GM12878 (cell line): Measurements from ENCODE around the gene EXOC4. TPM values are rescaled to one million over a fixed set of nuclear protein-coding genes. Genes with fewer than 3 reads are reported as not detected.
A peak's percentile ranks its signal among the peaks of the same experiment; 100 is the strongest.

Source experiments
- ATAC-seq: fragments of 200-7000 bp; cut with Tn5 transposase; 3 replicates; pipeline ENCODE4 v1.9.1; 2020; ENCODE audit warnings: mild to moderate bottlenecking, moderate library complexity
- BruUV-seq: library from RNA; stranded (reverse); fragments of 400-500 nt; replicated peaks from 2 replicates; lab custom pipeline; 2021; lab: Mats Ljungman, UMichigan
- CTCF ChIA-PET: fragments of 300-600 bp; sonication (Branson Sonifier 250); formaldehyde crosslinking; extraction: SDS; loops from one replicate; lab custom pipeline; 2021; ENCODE audit warnings: inconsistent platforms; lab: Yijun Ruan, JAX
- POLR2A ChIA-PET: fragments of 350-600 bp; formaldehyde crosslinking; extraction: SDS; loops from one replicate; lab custom pipeline; 2021; ENCODE audit warnings: inconsistent platforms; lab: Charles Lee
- RAD21 ChIA-PET: fragments of 300-600 bp; sonication (Branson Sonifier 250); formaldehyde crosslinking; loops from one replicate; lab custom pipeline; 2023; ENCODE audit warnings: antibody characterized with exemption; ENCODE audit not compliant: unreplicated experiment; lab: Charles Lee
- SMC1A ChIA-PET: fragments of 300-600 bp; sonication (Branson Sonifier 250); formaldehyde crosslinking; loops from one replicate; lab custom pipeline; 2023; ENCODE audit not compliant: unreplicated experiment, uncharacterized antibody; lab: Charles Lee
- DNase-seq: peaks from one replicate; pipeline ENCODE4 v3.0.0-alpha.2; 2011; ENCODE audit warnings: low read depth, low spot score
- FAIRE-seq: peaks from 3 replicates; lab custom pipeline; 2011; peaks lifted over from hg19 to GRCh38; lab: Jason Lieb, UNC
- H2AFZ ChIP-seq: 2 replicates; pipeline ENCODE4 v1.6.0; 2011; ENCODE audit warnings: low read depth, low read length, control low read depth; ENCODE audit not compliant: control insufficient read depth
- H3K27ac ChIP-seq: 2 replicates; pipeline ENCODE4 v1.5.1; 2011; ENCODE audit warnings: control low read depth; ENCODE audit not compliant: control insufficient read depth, insufficient read depth
- H3K27me3 ChIP-seq, 2 experiments: replicated peaks in 1 of 2; 2 replicates each; pipeline versions ENCODE4 v1.6.0 to v1.6.1; 2011; ENCODE audit warnings: low read length in 1 of 2; ENCODE audit not compliant: control insufficient read depth in 2 of 2, insufficient read depth in 2 of 2
- H3K36me3 ChIP-seq, 2 experiments: 2 replicates each; pipeline ENCODE4 v1.5.1; 2011; ENCODE audit warnings: low read length in 1 of 2; ENCODE audit not compliant: control insufficient read depth in 2 of 2, insufficient read depth in 2 of 2
- H3K4me1 ChIP-seq: 2 replicates; pipeline ENCODE4 v1.6.1; 2011; ENCODE audit warnings: mild to moderate bottlenecking, low read length, moderate library complexity, mixed read lengths; ENCODE audit not compliant: control insufficient read depth, insufficient read depth
- H3K4me2 ChIP-seq: 2 replicates; pipeline ENCODE4 v1.6.0; 2011; ENCODE audit warnings: control low read depth; ENCODE audit not compliant: control insufficient read depth, insufficient read depth
- H3K4me3 ChIP-seq: fragments of 200-600 bp; sonication (generic); 2 replicates; pipeline ENCODE4 v1.5.1; 2016
- H3K79me2 ChIP-seq: 2 replicates; pipeline ENCODE4 v1.6.0; 2011; ENCODE audit warnings: low read length; ENCODE audit not compliant: control insufficient read depth, insufficient read depth
- H3K9ac ChIP-seq: 2 replicates; pipeline ENCODE4 v1.8.0; 2011; ENCODE audit warnings: low read length, control low read depth, mixed read lengths; ENCODE audit not compliant: control insufficient read depth, insufficient read depth
- H3K9me3 ChIP-seq: replicated peaks from 3 replicates; pipeline ENCODE4 v1.5.1; 2011; ENCODE audit warnings: mild to moderate bottlenecking, low read length; ENCODE audit not compliant: control insufficient read depth, insufficient read depth
- H4K20me1 ChIP-seq: 2 replicates; pipeline ENCODE4 v1.6.0; 2011; ENCODE audit not compliant: control insufficient read depth, insufficient read depth
- CHD2 ChIP-seq: IDR thresholded peaks from 2 replicates; pipeline ENCODE4 v1.6.1; 2011; ENCODE audit warnings: low read depth, low read length, improper control_type of control experiment, borderline replicate concordance
- IRF5 ChIP-seq: fragments of 450-650 bp; IDR thresholded peaks from 2 replicates; pipeline ENCODE4 v1.6.1; 2017; ENCODE audit warnings: borderline replicate concordance
- LARP7 ChIP-seq: fragments of 450-650 bp; IDR thresholded peaks from 2 replicates; pipeline ENCODE4 v1.6.1; 2017; ENCODE audit warnings: mild to moderate bottlenecking
- PML ChIP-seq: IDR thresholded peaks from 2 replicates; pipeline ENCODE4 v1.6.1; 2012; ENCODE audit warnings: low read length, inconsistent platforms
- POLR2AphosphoS5 ChIP-seq: IDR thresholded peaks from 2 replicates; pipeline ENCODE4 v1.6.1; 2011; ENCODE audit warnings: mild to moderate bottlenecking, low read length, inconsistent platforms
- WRNIP1 ChIP-seq: IDR thresholded peaks from 2 replicates; pipeline ENCODE4 v1.6.1; 2011; ENCODE audit warnings: low read depth, low read length, improper control_type of control experiment, borderline replicate concordance
- ZNF622 ChIP-seq: fragments of 450-650 bp; IDR thresholded peaks from 2 replicates; pipeline ENCODE4 v1.6.1; 2017; ENCODE audit warnings: mild to moderate bottlenecking, inconsistent platforms
- WGBS: methylation state at CpG from one replicate; pipeline ENCODE4 v1.1.6; 2016; ENCODE audit warnings: low lambda C conversion rate; ENCODE audit not compliant: insufficient replicate concordance, insufficient coverage; ENCODE audit errors: missing lambda C conversion rate; 5-methylcytosine and 5-hydroxymethylcytosine counted together
- in situ Hi-C: fragments of 300-500 bp; cut with MboI; formaldehyde crosslinking; loops from 9 replicates; pipeline ENCODE4 v1.14.3; 2018; ENCODE audit warnings: mixed read lengths
- intact Hi-C: fragments of 100-400 bp; cut with micrococcal nuclease; formaldehyde crosslinking; loops from one replicate; pipeline ENCODE4 v1.14.2; 2022; ENCODE audit not compliant: unreplicated experiment
- polyA plus RNA-seq, 11 experiments: library from polyadenylated mRNA; depleted of rRNA in 4 of 11; unstranded in 6 of 11; stranded (reverse) in 5 of 11; fragments of >200 nt; fragmentation: Nextera tagmentation in 4 of 11; fragmentation: Illumina TruSeq in 1 of 11; extraction: Ambion mirVana in 4 of 11; extraction: Trizol in 1 of 11; gene quantifications; 1 replicate in 1 of 11; 2 replicates in 10 of 11; pipeline versions ENCODE4 v1.2.1 to v1.2.3, GENCODE V29; 2011 to 2016; ENCODE audit warnings: inconsistent platforms in 2 of 11, missing spikeins in 2 of 11, low read depth in 1 of 11
- total RNA-seq, 4 experiments: library from RNA; depleted of rRNA in 3 of 4; stranded (reverse); fragments of >200 nt in 3 of 4; fragmentation: Illumina TruSeq in 1 of 4; extraction: Trizol in 1 of 4; gene quantifications; 2 replicates each; pipeline versions ENCODE4 v1.2.1 to v1.2.3, GENCODE V29; 2013 to 2021
- TF ChIP-seq, protein P1 (sequence below): IDR thresholded peaks from 2 replicates; pipeline ENCODE4 v1.6.1; 2012; ENCODE audit warnings: improper control_type of control experiment, low read depth, low read length; ENCODE audit not compliant: insufficient replicate concordance
- TF ChIP-seq, protein P2 (sequence below): IDR thresholded peaks from 2 replicates; pipeline ENCODE4 v1.6.1; 2012; ENCODE audit warnings: low read depth, low read length, improper control_type of control experiment

EXOC4 gene
- total and polyA plus RNA-seq, 10 of the 15 experiments (the other 5 are each of a cell fraction or from before 2014, with no cell fraction given): 13.2 to 44.5 (median 29.6) TPM

DNA sequence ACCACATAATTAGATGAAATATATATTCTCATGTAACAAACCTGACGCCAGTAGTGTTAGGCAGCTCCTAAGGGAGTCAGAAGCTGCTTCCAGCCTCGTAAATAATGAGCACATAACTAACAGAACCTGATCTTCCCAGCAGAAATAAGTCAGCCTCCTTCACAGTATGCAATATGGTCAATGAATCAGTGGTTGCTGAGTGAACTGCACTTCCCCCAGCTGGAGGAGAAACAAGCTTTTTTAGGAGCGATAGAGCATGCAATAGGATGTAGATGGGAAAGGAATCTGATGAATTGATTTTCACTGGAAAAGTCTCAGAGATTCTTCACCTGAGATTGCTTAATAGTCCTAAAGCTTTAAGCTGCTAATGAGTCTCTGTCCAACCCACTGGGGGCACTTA lies 537.1 kb downstream of the EXOC4 start:
- Histone ChIP-seq H3K4me1 (no peaks in the 10 kb centered on the region), H3K27me3 (no peaks in the 10 kb centered on the region), H3K9ac (no peak overlapping the region), H3K4me3 (no peak overlapping the region), H3K27ac (no peak overlapping the region), H3K4me2 (no peak overlapping the region), H3K36me3 (no peaks in the 10 kb centered on the region), H3K79me2 (no peaks in the 10 kb centered on the region), H3K9me3 (no peaks in the 10 kb centered on the region), H2AFZ (no peak overlapping the region), H4K20me1 (no peaks in the 10 kb centered on the region)
- CTCF ChIA-PET: no interaction called here
- BruUV-seq: no TSS peak
- TF ChIP-seq IRF5: no peak
- no peak for DNase-seq
- RAD21 ChIA-PET: no interaction called here
- intact Hi-C loops (no loop called here), in situ Hi-C loops (no loop called here)
- SMC1A ChIA-PET: no interaction called here
- peak; percentile 47 for FAIRE-seq
- 86% methylated on average over 3 of the region's 3 CpGs for WGBS
- POLR2A ChIA-PET: interaction anchor here (0.6 kb wide), 1 partner anchor 13 kb away, joined by 3 read pairs; no protein-coding TSS in a partner anchor
- ATAC-seq: no peak

DNA sequence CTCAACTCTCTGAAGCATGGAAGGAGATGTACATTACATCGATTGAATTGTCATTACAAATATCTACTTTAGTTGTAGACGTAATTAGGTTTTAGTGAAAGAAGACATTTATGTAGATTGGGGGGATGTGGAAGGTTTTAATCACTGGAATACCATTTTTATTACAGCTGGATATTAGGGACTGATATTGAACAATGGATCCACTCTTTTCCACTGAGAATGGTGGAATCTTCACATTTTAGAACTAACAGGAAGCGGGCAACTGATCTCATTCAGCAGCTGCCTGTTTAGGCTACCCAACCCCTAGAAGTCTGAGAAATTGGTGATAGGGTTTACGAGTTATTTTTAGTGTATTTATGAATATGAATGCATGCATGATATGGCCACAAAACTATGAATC lies 538.0 kb downstream of the EXOC4 start:
- no TSS peak for BruUV-seq
- no peaks in the 10 kb centered on the region for H3K36me3 ChIP-seq
- H3K9me3 ChIP-seq: no peaks in the 10 kb centered on the region
- H2AFZ ChIP-seq: no peak overlapping the region
- intact Hi-C loops (no loop called here), in situ Hi-C loops (no loop called here)
- H3K9ac ChIP-seq: no peak overlapping the region
- no peak overlapping the region for H3K27ac ChIP-seq
- ChIA-PET CTCF (no interaction called here), RAD21 (no interaction called here), POLR2A (no interaction called here), SMC1A (no interaction called here)
- FAIRE-seq: no peak
- H3K4me1 ChIP-seq: no peaks in the 10 kb centered on the region
- H4K20me1 ChIP-seq: no peaks in the 10 kb centered on the region
- H3K4me3 ChIP-seq: no peak overlapping the region
- ATAC-seq: no peak
- H3K4me2 ChIP-seq: no peak overlapping the region
- WGBS: 97% methylated on average over 4 of the region's 4 CpGs
- no peaks in the 10 kb centered on the region for H3K27me3 ChIP-seq
- no peaks in the 10 kb centered on the region for H3K79me2 ChIP-seq
- no peak for DNase-seq
- TF ChIP-seq, protein P1, sequence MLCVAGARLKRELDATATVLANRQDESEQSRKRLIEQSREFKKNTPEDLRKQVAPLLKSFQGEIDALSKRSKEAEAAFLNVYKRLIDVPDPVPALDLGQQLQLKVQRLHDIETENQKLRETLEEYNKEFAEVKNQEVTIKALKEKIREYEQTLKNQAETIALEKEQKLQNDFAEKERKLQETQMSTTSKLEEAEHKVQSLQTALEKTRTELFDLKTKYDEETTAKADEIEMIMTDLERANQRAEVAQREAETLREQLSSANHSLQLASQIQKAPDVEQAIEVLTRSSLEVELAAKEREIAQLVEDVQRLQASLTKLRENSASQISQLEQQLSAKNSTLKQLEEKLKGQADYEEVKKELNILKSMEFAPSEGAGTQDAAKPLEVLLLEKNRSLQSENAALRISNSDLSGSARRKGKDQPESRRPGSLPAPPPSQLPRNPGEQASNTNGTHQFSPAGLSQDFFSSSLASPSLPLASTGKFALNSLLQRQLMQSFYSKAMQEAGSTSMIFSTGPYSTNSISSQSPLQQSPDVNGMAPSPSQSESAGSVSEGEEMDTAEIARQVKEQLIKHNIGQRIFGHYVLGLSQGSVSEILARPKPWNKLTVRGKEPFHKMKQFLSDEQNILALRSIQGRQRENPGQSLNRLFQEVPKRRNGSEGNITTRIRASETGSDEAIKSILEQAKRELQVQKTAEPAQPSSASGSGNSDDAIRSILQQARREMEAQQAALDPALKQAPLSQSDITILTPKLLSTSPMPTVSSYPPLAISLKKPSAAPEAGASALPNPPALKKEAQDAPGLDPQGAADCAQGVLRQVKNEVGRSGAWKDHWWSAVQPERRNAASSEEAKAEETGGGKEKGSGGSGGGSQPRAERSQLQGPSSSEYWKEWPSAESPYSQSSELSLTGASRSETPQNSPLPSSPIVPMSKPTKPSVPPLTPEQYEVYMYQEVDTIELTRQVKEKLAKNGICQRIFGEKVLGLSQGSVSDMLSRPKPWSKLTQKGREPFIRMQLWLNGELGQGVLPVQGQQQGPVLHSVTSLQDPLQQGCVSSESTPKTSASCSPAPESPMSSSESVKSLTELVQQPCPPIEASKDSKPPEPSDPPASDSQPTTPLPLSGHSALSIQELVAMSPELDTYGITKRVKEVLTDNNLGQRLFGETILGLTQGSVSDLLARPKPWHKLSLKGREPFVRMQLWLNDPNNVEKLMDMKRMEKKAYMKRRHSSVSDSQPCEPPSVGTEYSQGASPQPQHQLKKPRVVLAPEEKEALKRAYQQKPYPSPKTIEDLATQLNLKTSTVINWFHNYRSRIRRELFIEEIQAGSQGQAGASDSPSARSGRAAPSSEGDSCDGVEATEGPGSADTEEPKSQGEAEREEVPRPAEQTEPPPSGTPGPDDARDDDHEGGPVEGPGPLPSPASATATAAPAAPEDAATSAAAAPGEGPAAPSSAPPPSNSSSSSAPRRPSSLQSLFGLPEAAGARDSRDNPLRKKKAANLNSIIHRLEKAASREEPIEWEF: no peak
- TF ChIP-seq, protein P2, sequence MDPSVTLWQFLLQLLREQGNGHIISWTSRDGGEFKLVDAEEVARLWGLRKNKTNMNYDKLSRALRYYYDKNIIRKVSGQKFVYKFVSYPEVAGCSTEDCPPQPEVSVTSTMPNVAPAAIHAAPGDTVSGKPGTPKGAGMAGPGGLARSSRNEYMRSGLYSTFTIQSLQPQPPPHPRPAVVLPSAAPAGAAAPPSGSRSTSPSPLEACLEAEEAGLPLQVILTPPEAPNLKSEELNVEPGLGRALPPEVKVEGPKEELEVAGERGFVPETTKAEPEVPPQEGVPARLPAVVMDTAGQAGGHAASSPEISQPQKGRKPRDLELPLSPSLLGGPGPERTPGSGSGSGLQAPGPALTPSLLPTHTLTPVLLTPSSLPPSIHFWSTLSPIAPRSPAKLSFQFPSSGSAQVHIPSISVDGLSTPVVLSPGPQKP: no peak
- TF ChIP-seq CHD2: no peak
- no peak for TF ChIP-seq POLR2AphosphoS5
- TF ChIP-seq ZNF622: no peak
- TF ChIP-seq WRNIP1: no peak
- TF ChIP-seq PML: no peak
- TF ChIP-seq LARP7: no peak
